Measurements from ENCODE around the gene ATPAF1.
"Not testable (repeated sequence)": the region's sequence is repeated elsewhere in the genome, so short reads cannot be mapped to it uniquely, and the experiment has no call there.

ATPAF1 gene

DNA sequence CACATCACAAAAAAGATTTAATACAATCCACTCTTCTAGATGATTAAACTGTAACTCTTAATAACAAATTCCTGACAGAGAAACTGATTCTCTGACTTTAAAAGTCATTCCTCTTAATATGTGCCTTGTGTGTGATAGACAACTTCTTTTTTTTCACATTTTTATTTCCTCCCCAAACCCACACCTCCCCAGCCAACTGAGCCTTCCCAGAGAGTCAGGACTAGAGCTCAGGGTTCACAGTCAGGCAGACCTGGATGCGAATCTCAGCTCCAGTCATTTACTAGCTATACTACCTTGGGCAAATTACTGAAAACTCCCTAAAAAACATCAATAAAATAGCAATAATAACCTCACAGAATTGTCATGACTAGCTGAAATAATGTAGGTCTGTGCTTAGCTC lies 14.2 kb downstream of the ATPAF1 start:
- no peak for DNase-seq (ENCODE audit: extremely low read depth, low read depth)
- TF ChIP-seq, protein P1, sequence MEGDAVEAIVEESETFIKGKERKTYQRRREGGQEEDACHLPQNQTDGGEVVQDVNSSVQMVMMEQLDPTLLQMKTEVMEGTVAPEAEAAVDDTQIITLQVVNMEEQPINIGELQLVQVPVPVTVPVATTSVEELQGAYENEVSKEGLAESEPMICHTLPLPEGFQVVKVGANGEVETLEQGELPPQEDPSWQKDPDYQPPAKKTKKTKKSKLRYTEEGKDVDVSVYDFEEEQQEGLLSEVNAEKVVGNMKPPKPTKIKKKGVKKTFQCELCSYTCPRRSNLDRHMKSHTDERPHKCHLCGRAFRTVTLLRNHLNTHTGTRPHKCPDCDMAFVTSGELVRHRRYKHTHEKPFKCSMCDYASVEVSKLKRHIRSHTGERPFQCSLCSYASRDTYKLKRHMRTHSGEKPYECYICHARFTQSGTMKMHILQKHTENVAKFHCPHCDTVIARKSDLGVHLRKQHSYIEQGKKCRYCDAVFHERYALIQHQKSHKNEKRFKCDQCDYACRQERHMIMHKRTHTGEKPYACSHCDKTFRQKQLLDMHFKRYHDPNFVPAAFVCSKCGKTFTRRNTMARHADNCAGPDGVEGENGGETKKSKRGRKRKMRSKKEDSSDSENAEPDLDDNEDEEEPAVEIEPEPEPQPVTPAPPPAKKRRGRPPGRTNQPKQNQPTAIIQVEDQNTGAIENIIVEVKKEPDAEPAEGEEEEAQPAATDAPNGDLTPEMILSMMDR (IDR thresholded peaks at IDR 0.05; ENCODE audit: low read depth, low read length) = no peak

DNA sequence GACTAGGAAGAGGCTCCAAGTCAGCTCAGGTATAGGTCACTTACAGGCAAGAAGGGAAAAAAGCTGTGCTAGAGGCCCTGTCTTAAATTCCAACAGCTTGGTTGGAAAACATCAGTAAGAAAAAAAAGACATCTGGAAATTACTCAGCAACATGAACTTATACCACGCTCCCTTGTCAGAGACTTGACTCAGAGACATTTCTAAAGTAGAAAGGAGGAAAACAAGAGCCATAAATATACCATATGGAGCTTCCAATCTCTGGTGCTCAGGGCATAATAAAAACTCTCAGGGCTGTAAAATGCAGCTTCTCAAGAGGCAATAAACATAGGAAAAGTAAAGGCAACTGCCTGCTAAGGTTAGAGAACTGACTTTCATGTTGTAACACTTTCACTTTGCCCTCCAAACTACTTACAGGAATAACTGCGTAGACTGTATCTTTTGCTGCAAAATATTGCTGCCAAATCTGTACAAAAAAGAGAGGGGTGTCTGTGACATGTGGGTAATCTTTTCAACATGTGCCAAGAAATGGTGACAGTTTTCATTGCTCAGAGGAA lies 14.7 kb downstream of the ATPAF1 start:
- TF ChIP-seq, protein P1 (IDR thresholded peaks at IDR 0.05; ENCODE audit: low read depth, low read length) = no peak
- DNase-seq (ENCODE audit: extremely low read depth, low read depth) = no peak

DNA sequence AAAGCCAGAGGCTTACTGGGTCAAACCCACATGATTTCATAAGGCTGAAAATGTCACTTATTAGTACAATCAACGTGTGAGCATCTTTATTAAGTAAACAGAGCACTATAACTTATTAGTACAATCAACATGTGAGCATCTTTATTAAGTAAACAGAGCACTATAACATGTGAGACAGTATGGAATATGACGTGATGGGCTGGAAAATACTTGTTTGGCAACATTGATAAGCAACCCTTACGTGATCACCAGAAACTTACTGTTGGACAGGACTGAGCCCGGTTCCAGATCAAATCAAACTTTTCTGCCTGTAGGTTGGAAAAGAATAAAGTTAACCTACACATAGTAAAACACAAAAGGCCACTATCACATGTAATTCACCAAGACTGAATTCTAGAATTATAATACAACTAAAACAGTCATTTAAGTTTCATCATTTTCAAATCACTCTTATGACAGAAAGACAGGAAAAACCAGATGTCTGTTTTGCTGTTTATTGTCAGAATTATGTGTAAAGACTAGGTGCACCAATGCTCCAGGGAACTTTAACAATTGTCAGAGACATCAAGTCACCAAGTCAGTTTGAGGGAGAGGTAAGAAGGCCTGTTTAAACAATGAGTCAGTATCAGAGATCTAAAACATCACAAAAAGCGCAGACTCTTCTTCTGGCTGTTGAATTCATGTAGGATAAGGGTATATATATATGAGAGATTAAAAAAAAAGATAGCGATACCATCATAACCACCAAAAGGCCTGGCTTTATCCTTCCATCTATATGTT lies 15.7 kb downstream of the ATPAF1 start:
- DNase-seq (ENCODE audit: extremely low read depth, low read depth) = no peak
- TF ChIP-seq, protein P1 (IDR thresholded peaks at IDR 0.05; ENCODE audit: low read depth, low read length) = no peak

DNA sequence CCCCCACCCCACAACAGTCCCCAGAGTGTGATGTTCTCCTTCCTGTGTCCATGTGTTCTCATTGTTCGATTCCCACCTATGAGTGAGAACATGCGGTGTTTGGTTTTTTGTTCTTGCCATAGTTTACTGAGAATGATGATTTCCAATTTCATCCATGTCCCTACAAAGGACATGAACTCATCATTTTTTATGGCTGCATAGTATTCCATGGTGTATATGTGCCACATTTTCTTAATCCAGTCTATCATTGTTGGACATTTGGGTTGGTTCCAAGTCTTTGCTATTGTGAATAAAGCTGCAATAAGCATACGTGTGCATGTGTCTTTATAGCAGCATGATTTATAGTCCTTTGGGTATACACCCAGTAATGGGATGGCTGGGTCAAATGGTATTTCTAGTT lies 17.0 kb downstream of the ATPAF1 start:
- not testable (repeated sequence) for DNase-seq (ENCODE audit: extremely low read depth, low read depth)

DNA sequence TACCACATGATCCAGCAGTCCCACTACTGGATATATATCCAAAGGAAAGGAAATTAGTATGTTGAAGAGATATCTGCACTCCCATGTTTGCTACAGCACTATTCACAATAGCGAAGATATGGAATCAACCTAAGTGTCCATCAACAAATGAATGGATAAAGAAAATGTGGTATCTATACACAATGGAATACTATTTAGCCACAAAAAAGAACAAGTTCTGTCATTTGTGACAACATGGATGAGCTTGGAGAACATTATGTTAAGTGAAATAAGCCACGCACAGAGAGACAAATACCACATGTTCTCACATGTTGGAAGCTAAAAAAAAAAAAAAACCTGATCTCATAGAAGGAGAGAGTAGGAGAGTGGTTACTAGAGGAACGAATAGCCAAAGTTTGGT lies 17.7 kb downstream of the ATPAF1 start:
- TF ChIP-seq, protein P1 (IDR thresholded peaks at IDR 0.05; ENCODE audit: low read depth, low read length) = no peak
- no peak for DNase-seq (ENCODE audit: extremely low read depth, low read depth)

DNA sequence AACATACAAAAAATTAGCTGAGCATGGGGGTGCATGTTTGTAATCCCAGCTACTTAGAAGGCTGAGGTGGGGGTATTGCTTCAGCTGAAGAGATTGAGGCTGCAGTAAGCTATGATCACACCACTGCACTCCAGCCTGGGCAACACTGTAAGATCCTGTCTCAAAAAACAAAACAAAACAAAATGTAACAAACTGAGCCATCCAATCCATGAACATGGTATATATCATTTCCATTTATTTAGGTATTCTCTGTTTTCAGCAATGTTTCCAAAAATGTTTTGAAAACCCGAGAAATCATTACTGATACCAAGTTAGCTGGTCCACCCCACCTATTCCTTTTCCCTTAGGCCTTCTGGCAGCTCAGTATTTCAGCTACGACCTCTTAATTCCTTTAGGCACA lies 18.4 kb downstream of the ATPAF1 start:
- TF ChIP-seq, protein P1 (IDR thresholded peaks at IDR 0.05; ENCODE audit: low read depth, low read length) = no peak
- no peak for DNase-seq (ENCODE audit: extremely low read depth, low read depth)

DNA sequence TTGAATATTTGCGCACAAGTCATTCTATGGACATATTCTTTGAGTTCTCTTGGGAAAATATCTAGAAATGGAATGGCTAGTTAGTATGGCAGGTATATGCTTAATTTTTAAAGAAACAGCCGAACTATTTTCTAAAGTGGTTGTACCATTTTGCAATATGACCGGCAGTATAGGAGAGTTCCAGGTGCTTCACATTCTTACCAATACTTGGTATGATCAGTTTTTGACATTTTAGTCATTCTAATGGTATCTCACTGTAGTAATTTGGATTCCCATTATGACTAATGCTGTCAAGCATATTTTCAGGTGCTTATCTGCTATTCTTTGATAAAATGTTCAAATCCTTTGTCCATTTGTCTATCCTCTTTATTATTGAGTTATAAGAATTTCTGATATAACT lies 20.6 kb downstream of the ATPAF1 start:
- no peak for DNase-seq (ENCODE audit: extremely low read depth, low read depth)
- TF ChIP-seq, protein P1 (IDR thresholded peaks at IDR 0.05; ENCODE audit: low read depth, low read length) = no peak

DNA sequence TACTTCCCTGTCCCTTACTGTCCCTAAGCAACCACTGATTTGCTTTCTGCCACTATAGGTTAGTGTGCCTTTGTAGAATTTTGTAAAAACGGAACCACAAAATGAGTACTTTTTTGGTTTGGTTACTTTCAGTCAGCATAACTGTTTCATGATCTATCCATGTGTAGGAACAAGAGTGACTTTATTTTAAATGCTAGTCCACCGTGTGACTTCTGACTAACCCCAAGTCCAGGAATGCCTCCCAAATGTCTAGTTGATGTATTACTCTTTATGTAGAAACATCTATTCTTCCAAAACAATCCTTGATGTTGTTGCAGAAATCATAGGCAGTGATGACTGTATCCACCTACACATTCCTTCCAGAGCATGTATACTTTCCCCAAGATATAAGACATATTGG lies 21.3 kb downstream of the ATPAF1 start:
- DNase-seq (ENCODE audit: extremely low read depth, low read depth) = no peak
- TF ChIP-seq, protein P1 (IDR thresholded peaks at IDR 0.05; ENCODE audit: low read depth, low read length) = no peak

Measured in AG09319 (cell line).